HCT116 (cell line): ENCODE measurements around the gene PRR20B.
"Not testable (repeated sequence)": the region's sequence is repeated elsewhere in the genome, so short reads cannot be mapped to it uniquely, and the experiment has no call there.

ENCODE experiments used
- CEBPB ChIP-seq: IDR thresholded peaks from 2 replicates; pipeline ENCODE4 v1.6.1; 2012; ENCODE audit warnings: low read depth
- CTCF ChIP-seq, 3 experiments: fragments of 200-600 bp in 1 of 3; sonication (generic) in 1 of 3; IDR thresholded peaks in 2 of 3; conservative IDR thresholded peaks in 1 of 3; 2 replicates each; pipeline ENCODE4 v1.5.1; 2012 to 2017; ENCODE audit warnings: low read depth in 2 of 3, low read length in 2 of 3, antibody characterized with exemption in 1 of 3, borderline replicate concordance in 1 of 3, control low read depth in 1 of 3, mild to moderate bottlenecking in 1 of 3, mixed read lengths in 1 of 3, mixed run types in 1 of 3, moderate library complexity in 1 of 3; ENCODE audit not compliant: insufficient read depth in 1 of 3
- JUND ChIP-seq: IDR thresholded peaks from 2 replicates; pipeline ENCODE4 v1.6.1; 2012
- POLR2A ChIP-seq: IDR thresholded peaks from 2 replicates; pipeline ENCODE4 v1.7.0; 2011; ENCODE audit warnings: borderline replicate concordance; ENCODE audit not compliant: insufficient read depth, insufficient read length; ENCODE audit errors: extremely low read depth
- POLR2AphosphoS5 ChIP-seq: IDR thresholded peaks from 2 replicates; pipeline ENCODE4 v1.6.1; 2011; ENCODE audit warnings: mild to moderate bottlenecking, low read depth, low read length, moderate library complexity
- RAD21 ChIP-seq: IDR thresholded peaks from 2 replicates; pipeline ENCODE4 v1.6.1; 2012; ENCODE audit warnings: low read depth, mild to moderate bottlenecking
- REST ChIP-seq: IDR thresholded peaks from 2 replicates; pipeline ENCODE4 v1.6.1; 2012; ENCODE audit warnings: low read depth
- SIN3A ChIP-seq: IDR thresholded peaks from 2 replicates; pipeline ENCODE4 v1.6.1; 2012; ENCODE audit warnings: low read depth
- SRF ChIP-seq: IDR thresholded peaks from 2 replicates; pipeline ENCODE4 v1.6.1; 2012; ENCODE audit warnings: low read depth
- ZFX ChIP-seq: fragments of 450-650 bp; IDR thresholded peaks from 2 replicates; pipeline ENCODE4 v1.6.1; 2017
- TF ChIP-seq, protein P1 (sequence below): IDR thresholded peaks from 2 replicates; pipeline ENCODE4 v1.6.1; 2012

DNA sequence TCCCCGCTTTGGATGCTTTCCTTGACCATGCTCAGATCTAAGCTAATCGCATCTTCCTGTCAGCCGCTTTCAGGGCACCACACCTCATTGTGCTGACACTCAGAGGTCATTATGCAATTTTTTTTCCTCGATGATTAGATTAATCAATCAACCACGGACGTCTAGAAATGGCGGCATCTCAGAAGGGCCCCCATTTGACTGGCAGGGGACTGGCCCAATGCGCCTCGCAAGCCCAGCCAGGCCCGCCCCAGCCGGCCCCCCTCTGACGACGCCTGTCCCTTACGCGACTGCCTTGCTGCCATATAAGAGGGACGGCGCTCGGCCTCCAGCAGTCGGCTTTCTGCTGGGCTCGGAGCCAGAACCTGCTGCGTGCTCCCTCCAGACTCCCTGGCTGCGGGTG lies 19.6 kb downstream of the PRR20B start, which contains the start of gene PRR20E:
- TF ChIP-seq SRF; CTCF (IDR thresholded peaks at IDR 0.05 in 2 of 3, conservative IDR thresholded peaks at IDR 0.05 in 1 of 3; ENCODE audit: borderline replicate concordance in 1 of 3, insufficient read depth in 1 of 3, low read depth in 2 of 3, low read length in 2 of 3); POLR2A; CEBPB; SIN3A; JUND; RAD21; POLR2AphosphoS5; REST; ZFX: not testable (repeated sequence)
- TF ChIP-seq, protein P1, sequence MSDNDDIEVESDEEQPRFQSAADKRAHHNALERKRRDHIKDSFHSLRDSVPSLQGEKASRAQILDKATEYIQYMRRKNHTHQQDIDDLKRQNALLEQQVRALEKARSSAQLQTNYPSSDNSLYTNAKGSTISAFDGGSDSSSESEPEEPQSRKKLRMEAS, result not testable (repeated sequence)
